Coronary artery (tissue), 2 donors: Measurements from ENCODE around the gene ZNF333.
"Not testable (repeated sequence)": the region's sequence is repeated elsewhere in the genome, so short reads cannot be mapped to it uniquely, and the experiment has no call there.

ENCODE experiments used
- DNase-seq: peaks from one replicate; pipeline ENCODE4 v3.0.0-alpha.2; 2017; ENCODE audit warnings: low spot score
- H3K27ac ChIP-seq, 2 donors: fragments of 200-600 bp; sonication (generic); one replicate each; pipeline ENCODE4 v1.5.1; 2016 to 2019
- H3K4me3 ChIP-seq: fragments of 200-600 bp; sonication (generic); 2 replicates; pipeline ENCODE4 v1.5.1; 2016; ENCODE audit warnings: mild to moderate bottlenecking, moderate library complexity
- TF ChIP-seq, protein P1 (sequence below): fragments of 200-600 bp; sonication (generic); IDR thresholded peaks from one replicate; pipeline ENCODE4 v1.5.1; 2019; ENCODE audit warnings: antibody characterized with exemption

The ZNF333 gene

GRCh38 chr19:14746886-14747285 is 57.0 kb downstream of the ZNF333 start:
- Histone ChIP-seq H3K4me3 (no peak overlapping the region), H3K27ac (no peak overlapping the region)
- no peak for DNase-seq
- TF ChIP-seq, protein P1, sequence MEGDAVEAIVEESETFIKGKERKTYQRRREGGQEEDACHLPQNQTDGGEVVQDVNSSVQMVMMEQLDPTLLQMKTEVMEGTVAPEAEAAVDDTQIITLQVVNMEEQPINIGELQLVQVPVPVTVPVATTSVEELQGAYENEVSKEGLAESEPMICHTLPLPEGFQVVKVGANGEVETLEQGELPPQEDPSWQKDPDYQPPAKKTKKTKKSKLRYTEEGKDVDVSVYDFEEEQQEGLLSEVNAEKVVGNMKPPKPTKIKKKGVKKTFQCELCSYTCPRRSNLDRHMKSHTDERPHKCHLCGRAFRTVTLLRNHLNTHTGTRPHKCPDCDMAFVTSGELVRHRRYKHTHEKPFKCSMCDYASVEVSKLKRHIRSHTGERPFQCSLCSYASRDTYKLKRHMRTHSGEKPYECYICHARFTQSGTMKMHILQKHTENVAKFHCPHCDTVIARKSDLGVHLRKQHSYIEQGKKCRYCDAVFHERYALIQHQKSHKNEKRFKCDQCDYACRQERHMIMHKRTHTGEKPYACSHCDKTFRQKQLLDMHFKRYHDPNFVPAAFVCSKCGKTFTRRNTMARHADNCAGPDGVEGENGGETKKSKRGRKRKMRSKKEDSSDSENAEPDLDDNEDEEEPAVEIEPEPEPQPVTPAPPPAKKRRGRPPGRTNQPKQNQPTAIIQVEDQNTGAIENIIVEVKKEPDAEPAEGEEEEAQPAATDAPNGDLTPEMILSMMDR: no peak

DNA sequence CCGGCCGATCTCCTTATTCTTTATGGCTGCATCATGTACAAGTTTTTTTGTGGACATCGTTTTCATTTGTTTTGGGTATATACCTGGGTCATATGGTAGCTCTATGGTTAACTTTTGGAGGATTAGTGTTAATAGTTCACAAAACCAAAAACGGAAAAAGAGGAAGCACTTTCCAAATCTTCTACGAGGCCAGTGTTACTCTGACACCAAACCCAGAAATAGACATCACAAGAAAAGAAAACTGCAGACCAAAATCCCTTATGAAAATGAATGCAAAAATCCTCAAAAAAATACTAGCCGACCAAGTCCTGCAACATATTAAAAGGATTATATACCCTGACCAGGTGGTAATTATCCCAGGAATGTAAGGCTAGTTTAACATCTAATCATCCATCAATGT is 58.8 kb downstream of the ZNF333 start:
- Histone ChIP-seq H3K4me3 (no peak overlapping the region), H3K27ac (no peak overlapping the region)
- TF ChIP-seq, protein P1: no peak
- no peak for DNase-seq

GRCh38 chr19:14758816-14759215 is 69.0 kb downstream of the ZNF333 start:
- DNase-seq: no peak
- Histone ChIP-seq H3K27ac (no peak overlapping the region), H3K4me3 (no peak overlapping the region)
- TF ChIP-seq, protein P1: no peak

DNA sequence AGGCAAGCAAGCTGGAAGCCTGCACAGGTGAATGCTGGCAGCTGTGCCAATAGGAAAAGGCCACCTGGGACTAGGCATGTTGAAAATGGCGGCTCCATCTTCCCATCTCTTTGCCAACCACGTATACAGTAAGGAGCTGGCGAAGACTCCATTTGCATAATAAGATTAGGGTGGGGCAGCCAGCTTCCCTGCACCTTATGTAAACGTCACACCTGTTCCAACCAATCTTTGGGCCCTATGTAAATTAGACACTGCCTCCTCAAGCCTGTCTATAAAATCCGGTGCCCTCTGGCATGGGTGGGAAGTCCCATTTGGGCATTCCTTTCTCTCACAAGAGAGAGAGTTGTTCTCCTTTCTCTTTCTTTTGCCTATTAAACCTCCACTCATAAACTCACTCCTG is 71.8 kb downstream of the ZNF333 start:
- TF ChIP-seq, protein P1: no peak
- no peak for DNase-seq

DNA sequence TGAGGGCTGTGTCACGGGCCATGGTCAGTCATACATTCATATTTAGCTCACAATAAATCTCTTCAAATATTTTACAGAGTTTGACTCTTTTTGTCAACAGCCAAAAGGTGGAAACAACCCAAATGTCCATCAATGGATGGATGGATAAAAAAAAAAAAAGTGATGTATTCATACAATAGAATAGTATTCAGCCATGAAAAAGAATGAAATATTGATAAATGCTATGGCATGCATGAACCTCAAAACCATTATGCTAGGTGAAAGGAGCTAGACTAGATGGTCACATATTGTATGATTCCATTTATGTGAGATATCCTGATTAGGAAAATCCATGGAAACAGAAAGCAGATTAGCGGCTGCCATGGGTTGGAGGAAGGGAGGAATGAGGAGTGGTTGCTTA is 72.3 kb downstream of the ZNF333 start:
- Histone ChIP-seq H3K4me3 (no peak overlapping the region), H3K27ac (no peak overlapping the region)
- TF ChIP-seq, protein P1: no peak
- no peak for DNase-seq

More for the DNA sequence above, 71.8 kb downstream of the ZNF333 start:
- no peak overlapping the region for H3K4me3 ChIP-seq
- no peak overlapping the region for H3K27ac ChIP-seq

DNA sequence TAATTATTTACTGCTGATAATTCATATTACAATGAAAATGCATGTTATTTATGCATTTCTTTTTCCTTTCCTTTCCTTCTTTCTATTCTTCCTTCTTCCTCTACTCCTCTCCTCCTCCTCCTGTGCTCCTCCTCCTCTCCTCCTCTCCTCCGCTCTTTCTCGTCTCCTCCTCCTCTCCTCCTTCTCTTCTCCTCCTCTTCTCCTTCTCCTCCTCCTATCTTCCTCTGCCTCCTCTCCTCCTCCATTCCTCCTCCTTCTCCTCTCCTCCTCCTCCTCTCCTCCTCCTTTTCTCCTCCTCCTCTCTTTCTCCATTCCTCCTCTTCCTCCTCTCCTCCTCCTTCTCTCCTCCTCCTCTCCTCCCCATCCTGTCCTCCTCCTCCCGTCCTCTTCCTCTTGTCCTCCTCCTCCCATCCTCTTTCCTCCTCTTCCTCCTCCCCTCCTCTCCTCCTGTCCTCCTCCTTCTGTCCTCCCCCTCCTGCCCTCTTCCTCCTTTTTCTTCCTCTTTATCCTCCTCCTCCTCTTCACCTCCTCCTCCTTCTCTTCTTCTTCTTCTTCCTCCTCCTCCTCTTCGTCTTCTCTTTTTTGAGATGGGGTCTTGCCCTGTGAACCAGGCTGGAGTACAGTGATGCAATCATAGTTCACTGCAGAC is 73.8 kb downstream of the ZNF333 start:
- DNase-seq: no peak
- no peak overlapping the region for H3K4me3 ChIP-seq
- TF ChIP-seq, protein P1: no peak
- H3K27ac ChIP-seq: no peak overlapping the region

DNA sequence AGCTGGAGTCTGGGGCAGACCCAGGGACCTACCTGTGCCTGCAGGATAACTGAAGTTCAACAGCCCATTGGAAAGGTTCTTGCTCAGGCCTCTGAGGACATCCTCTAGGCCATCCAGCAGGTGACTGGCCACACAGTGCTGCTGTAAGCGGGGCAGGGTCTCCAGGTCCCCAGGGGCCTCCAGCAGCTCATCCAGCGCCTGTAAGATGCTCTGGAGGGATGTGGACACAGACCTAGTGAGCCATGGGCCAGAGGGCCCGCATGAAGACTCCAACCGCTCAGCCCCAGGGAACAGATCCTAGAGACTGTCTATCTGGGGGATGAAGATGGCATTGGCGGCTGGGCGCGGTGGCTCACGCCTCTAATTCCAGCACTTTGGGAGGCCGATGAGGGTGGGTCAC is 74.6 kb downstream of the ZNF333 start:
- DNase-seq: no peak
- Histone ChIP-seq H3K4me3 (no peak overlapping the region), H3K27ac (no peak overlapping the region)
- TF ChIP-seq, protein P1: no peak

- not testable (repeated sequence) for H3K4me3 ChIP-seq, DNase-seq, H3K27ac ChIP-seq
These were observed 75.6 kb downstream of the ZNF333 start for GRCh38 chr19:14765403-14765802.

- H3K27ac ChIP-seq, H3K4me3 ChIP-seq, DNase-seq: not testable (repeated sequence)
These were observed 76.0 kb downstream of the ZNF333 start for GRCh38 chr19:14765841-14766240.
